ENCODE measurements around the gene NADK.
"Not testable (repeated sequence)": the region's sequence is repeated elsewhere in the genome, so short reads cannot be mapped to it uniquely, and the experiment has no call there.

NADK gene

GRCh38 chr1:1752636-1753606, 25.3 kb downstream of the NADK start:
- TF ChIP-seq CTCF (IDR thresholded peaks at IDR 0.05; ENCODE audit: control extremely low read depth, extremely low read depth, low read depth, missing control alignments), result no peak
- DNase-seq (ENCODE audit: extremely low spot score), result no peak
- CTCF ChIA-PET, result interaction anchor here (1.2 kb wide), 1 partner anchor 153 kb away, joined by 3 read pairs; no protein-coding TSS in a partner anchor
- POLR2A ChIA-PET, result no interaction called here

- no peak for TF ChIP-seq CTCF (IDR thresholded peaks at IDR 0.05; ENCODE audit: control extremely low read depth, extremely low read depth, low read depth, missing control alignments)
- ChIA-PET CTCF (interaction anchor here (1.2 kb wide), 1 partner anchor 154 kb away, joined by 3 read pairs; no protein-coding TSS in a partner anchor), POLR2A (no interaction called here)
- no peak for DNase-seq (ENCODE audit: extremely low spot score)
These were observed 26.1 kb downstream of the NADK start for GRCh38 chr1:1752190-1752589.

- DNase-seq (ENCODE audit: extremely low spot score); CTCF ChIA-PET; POLR2A ChIA-PET: not testable (repeated sequence)
These were observed 28.3 kb downstream of the NADK start for GRCh38 chr1:1749941-1750340.

GRCh38 chr1:1748686-1749321, 29.5 kb downstream of the NADK start:
- TF ChIP-seq CTCF (IDR thresholded peaks at IDR 0.05; ENCODE audit: control extremely low read depth, extremely low read depth, low read depth, missing control alignments), result no peak
- DNase-seq (ENCODE audit: extremely low spot score), result no peak
- CTCF ChIA-PET, result interaction anchor here (1.5 kb wide), 1 partner anchor 27 kb away, joined by 3 read pairs; no protein-coding TSS in a partner anchor
- POLR2A ChIA-PET, result no interaction called here

GRCh38 chr1:1746566-1746909, 31.7 kb downstream of the NADK start:
- CTCF ChIA-PET, result interaction anchor here (0.7 kb wide), 1 partner anchor 160 kb away, joined by 3 read pairs; no protein-coding TSS in a partner anchor

GRCh38 chr1:1745651-1746565, 32.4 kb downstream of the NADK start:
- CTCF ChIA-PET, result interaction anchor here (0.7 kb wide), 1 partner anchor 161 kb away, joined by 3 read pairs; no protein-coding TSS in a partner anchor
- DNase-seq (ENCODE audit: extremely low spot score); POLR2A ChIA-PET: not testable (repeated sequence)

More at GRCh38 chr1:1746566-1746909, 31.7 kb downstream of the NADK start:
- POLR2A ChIA-PET; DNase-seq (ENCODE audit: extremely low spot score): not testable (repeated sequence)

- CTCF ChIA-PET, result interaction anchor here (1.1 kb wide), 1 partner anchor 38 kb away, joined by 3 read pairs; no protein-coding TSS in a partner anchor
These were observed 35.7 kb downstream of the NADK start for GRCh38 chr1:1742529-1742928.

GRCh38 chr1:1741013-1741412, 37.3 kb downstream of the NADK start:
- DNase-seq (ENCODE audit: extremely low spot score); POLR2A ChIA-PET; CTCF ChIA-PET: not testable (repeated sequence)

More at GRCh38 chr1:1742529-1742928, 35.7 kb downstream of the NADK start:
- POLR2A ChIA-PET; DNase-seq (ENCODE audit: extremely low spot score): not testable (repeated sequence)

GRCh38 chr1:1738799-1739337, 39.4 kb downstream of the NADK start:
- CTCF ChIA-PET; POLR2A ChIA-PET; DNase-seq (ENCODE audit: extremely low spot score): not testable (repeated sequence)

GRCh38 chr1:1737675-1738590, 40.3 kb downstream of the NADK start:
- DNase-seq (ENCODE audit: extremely low spot score); CTCF ChIA-PET; POLR2A ChIA-PET: not testable (repeated sequence)

Measured in GM10248 (cell line).